Measurements from ENCODE around the gene SLC12A2. TPM values are rescaled to one million over a fixed set of nuclear protein-coding genes. Genes with fewer than 3 reads are reported as not detected.

Gene SLC12A2
- total RNA-seq, 1 experiment from 2014 or later = 29.8 TPM

DNA sequence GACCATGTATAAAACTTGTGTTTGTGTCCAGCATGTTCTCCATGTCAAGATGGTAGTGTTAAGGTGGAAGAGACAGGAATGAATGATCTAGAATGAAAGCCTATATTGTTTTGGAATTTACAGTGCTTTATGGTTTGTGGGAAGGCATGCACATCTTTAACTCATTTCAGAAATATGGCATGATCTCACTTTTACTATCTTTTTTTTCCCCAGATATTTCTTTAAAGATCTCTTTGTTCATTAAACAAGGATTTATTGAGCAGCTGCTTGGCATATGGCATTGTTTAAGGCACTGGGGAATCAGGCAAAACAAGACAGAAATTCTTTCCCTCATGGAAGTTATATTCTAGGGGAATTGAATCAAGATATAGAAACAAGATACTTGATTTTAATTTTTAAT, 51.7 kb downstream of the SLC12A2 start:
- H3K4me1 Mint-ChIP-seq (ENCODE audit: insufficient read depth, unreplicated experiment) = no peaks in the 10 kb centered on the region
- no peaks in the 10 kb centered on the region for H3K27me3 Mint-ChIP-seq (ENCODE audit: insufficient read depth, unreplicated experiment)
- no peaks in the 10 kb centered on the region for H3K9me3 Mint-ChIP-seq (ENCODE audit: unreplicated experiment)
- H3K36me3 Mint-ChIP-seq (ENCODE audit: insufficient read depth, unreplicated experiment) = peaks cover 18% of the 10 kb centered on the region
- no peak for DNase-seq (ENCODE audit: unreplicated experiment)
- BruUV-seq (replicated peaks) = no TSS peak
- CTCF ChIA-PET = no interaction called here
- no peak overlapping the region for H3K4me3 Mint-ChIP-seq (ENCODE audit: unreplicated experiment)
- intact Hi-C loops (cut with micrococcal nuclease) = no loop called here
- TF ChIP-seq CTCF (IDR thresholded peaks at IDR 0.05; ENCODE audit: unreplicated experiment) = no peak
- POLR2A ChIA-PET = no interaction called here
- no peak overlapping the region for H3K27ac Mint-ChIP-seq (ENCODE audit: low read depth, unreplicated experiment)

DNA sequence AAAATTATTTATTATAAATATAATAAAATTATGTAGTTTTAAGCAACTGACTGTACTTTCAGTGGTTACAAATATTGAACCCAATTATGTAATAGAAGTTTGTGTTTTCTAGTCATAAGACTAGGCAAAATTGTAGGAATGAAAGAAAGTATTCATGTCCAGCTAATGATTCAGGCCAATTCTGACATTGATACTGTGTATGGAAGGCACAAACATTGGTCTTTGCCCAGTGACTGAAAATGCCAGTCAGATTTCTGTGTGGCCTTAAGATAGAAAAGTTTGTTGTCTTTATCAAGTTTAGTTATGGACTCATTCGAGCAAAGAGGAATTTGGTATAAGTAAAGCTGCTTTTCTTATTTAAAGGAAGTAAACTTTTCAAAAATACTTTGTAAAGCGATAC, 60.3 kb downstream of the SLC12A2 start:
- intact Hi-C loops (cut with micrococcal nuclease) = no loop called here
- POLR2A ChIA-PET = no interaction called here
- CTCF ChIA-PET = interaction anchor here (0.6 kb wide), 2 partner anchors 21 to 187 kb away, joined by 3 read pairs; no protein-coding TSS in a partner anchor
- no TSS peak for BruUV-seq (replicated peaks)
- Mint-ChIP-seq H3K27ac (ENCODE audit: low read depth, unreplicated experiment) (no peak overlapping the region), H3K9me3 (ENCODE audit: unreplicated experiment) (no peaks in the 10 kb centered on the region), H3K4me3 (ENCODE audit: unreplicated experiment) (no peak overlapping the region), H3K36me3 (ENCODE audit: insufficient read depth, unreplicated experiment) (peaks cover 6% of the 10 kb centered on the region), H3K27me3 (ENCODE audit: insufficient read depth, unreplicated experiment) (no peaks in the 10 kb centered on the region), H3K4me1 (ENCODE audit: insufficient read depth, unreplicated experiment) (peaks cover 5% of the 10 kb centered on the region)
- TF ChIP-seq CTCF (IDR thresholded peaks at IDR 0.05; ENCODE audit: unreplicated experiment) = no peak
- DNase-seq (ENCODE audit: unreplicated experiment) = no peak

DNA sequence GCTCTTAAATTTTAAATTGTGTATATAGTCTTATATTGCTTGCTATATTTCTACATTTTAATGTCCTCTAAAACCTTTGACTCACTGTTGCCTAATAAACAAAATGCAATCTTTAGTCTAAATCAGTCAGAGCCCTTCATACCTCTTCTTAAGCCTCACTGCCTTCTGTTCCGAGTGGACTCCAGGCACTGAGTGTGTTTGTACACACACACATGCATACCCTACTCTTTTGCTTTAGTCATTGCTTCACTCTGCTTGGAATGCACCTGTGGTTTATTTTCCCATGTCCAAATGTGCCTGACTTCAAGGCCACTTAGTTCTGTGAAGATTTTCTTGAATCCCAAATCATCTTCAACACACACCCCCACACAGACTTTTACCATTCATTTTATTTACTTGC, 60.9 kb downstream of the SLC12A2 start:
- Mint-ChIP-seq H3K4me3 (ENCODE audit: unreplicated experiment) (no peak overlapping the region), H3K27me3 (ENCODE audit: insufficient read depth, unreplicated experiment) (no peaks in the 10 kb centered on the region), H3K9me3 (ENCODE audit: unreplicated experiment) (no peaks in the 10 kb centered on the region), H3K4me1 (ENCODE audit: insufficient read depth, unreplicated experiment) (peaks cover 5% of the 10 kb centered on the region), H3K36me3 (ENCODE audit: insufficient read depth, unreplicated experiment) (peaks cover 6% of the 10 kb centered on the region), H3K27ac (ENCODE audit: low read depth, unreplicated experiment) (no peak overlapping the region)
- no peak for DNase-seq (ENCODE audit: unreplicated experiment)
- no TSS peak for BruUV-seq (replicated peaks)
- CTCF ChIA-PET = no interaction called here
- POLR2A ChIA-PET = no interaction called here
- intact Hi-C loops (cut with micrococcal nuclease) = no loop called here
- no peak for TF ChIP-seq CTCF (IDR thresholded peaks at IDR 0.05; ENCODE audit: unreplicated experiment)

DNA sequence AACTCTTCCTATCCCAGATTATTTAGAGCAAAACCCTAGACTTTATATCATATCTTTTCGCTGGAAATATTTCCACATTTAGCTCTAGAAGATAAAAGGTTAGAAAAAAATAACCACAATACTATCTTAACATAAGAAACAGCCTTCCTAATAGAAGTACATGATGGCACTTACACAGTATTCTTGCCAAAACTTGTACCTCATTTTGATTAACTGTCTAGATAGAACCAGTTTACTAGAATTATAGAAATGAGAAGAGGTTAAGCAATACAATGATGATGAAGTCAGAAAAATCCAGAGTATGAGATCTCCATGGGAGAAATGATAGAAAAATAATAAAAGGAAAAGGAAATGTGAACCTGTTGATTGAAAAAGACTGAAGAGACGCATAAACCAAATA, 63.1 kb downstream of the SLC12A2 start:
- Mint-ChIP-seq H3K36me3 (ENCODE audit: insufficient read depth, unreplicated experiment) (peaks cover 6% of the 10 kb centered on the region), H3K27ac (ENCODE audit: low read depth, unreplicated experiment) (no peak overlapping the region), H3K27me3 (ENCODE audit: insufficient read depth, unreplicated experiment) (no peaks in the 10 kb centered on the region), H3K9me3 (ENCODE audit: unreplicated experiment) (no peaks in the 10 kb centered on the region), H3K4me3 (ENCODE audit: unreplicated experiment) (no peak overlapping the region), H3K4me1 (ENCODE audit: insufficient read depth, unreplicated experiment) (peaks cover 5% of the 10 kb centered on the region)
- DNase-seq (ENCODE audit: unreplicated experiment) = no peak
- BruUV-seq (replicated peaks) = no TSS peak
- no peak for TF ChIP-seq CTCF (IDR thresholded peaks at IDR 0.05; ENCODE audit: unreplicated experiment)
- POLR2A ChIA-PET = no interaction called here
- CTCF ChIA-PET = interaction anchor here (0.6 to 1.1 kb wide), 2 partner anchors 55 to 174 kb away, joined by 3 to 5 read pairs; no protein-coding TSS in a partner anchor
- intact Hi-C loops (cut with micrococcal nuclease) = no loop called here

All from MCF 10A (cell line).